B cell (primary cell): ENCODE data around the gene ACP7. TPM values are rescaled to one million over a fixed set of nuclear protein-coding genes. Genes with fewer than 3 reads are reported as not detected.

Source experiments
- ATAC-seq: fragments of 200-7000 bp; cut with Tn5 transposase; one replicate; pipeline ENCODE4 v1.10.0; 2021; ENCODE audit warnings: low read depth, mild to moderate bottlenecking, moderate number of reproducible peaks, moderate library complexity
- CTCF ChIA-PET: fragments of 350-600 bp; sonication (Branson Sonifier 250); formaldehyde crosslinking; loops from one replicate; lab custom pipeline; 2021; ENCODE audit warnings: antibody characterized with exemption, inconsistent platforms; lab: Charles Lee
- POLR2A ChIA-PET: fragments of 350-600 bp; sonication (Branson Sonifier 250); formaldehyde crosslinking; loops from one replicate; lab custom pipeline; 2021; ENCODE audit warnings: antibody characterized with exemption; lab: Charles Lee
- DNase-seq: peaks from one replicate; pipeline ENCODE4 v3.0.0; 2013
- H2AFZ ChIP-seq: 2 replicates; pipeline ENCODE4 v1.6.1; 2012; ENCODE audit warnings: mild to moderate bottlenecking, low read depth, low read length; ENCODE audit not compliant: insufficient read depth, poor library complexity, severe bottlenecking
- H3K27ac ChIP-seq, 2 donors: 1 replicate in 1 of 2; 2 replicates in 1 of 2; pipeline ENCODE4 v1.5.1; 2012 to 2013; ENCODE audit warnings: low read length in 2 of 2, mild to moderate bottlenecking in 2 of 2, moderate library complexity in 1 of 2
- H3K27me3 ChIP-seq, 4 experiments: fragments of 200-600 bp in 1 of 4; sonication (generic) in 1 of 4; replicated peaks in 1 of 4; 1 replicate in 2 of 4; 2 replicates in 2 of 4; pipeline versions ENCODE4 v1.6.1 to v1.7.0; 2013 to 2016; ENCODE audit warnings: low read length in 3 of 4, mild to moderate bottlenecking in 2 of 4, mixed read lengths in 1 of 4, moderate library complexity in 1 of 4; ENCODE audit not compliant: insufficient read depth in 4 of 4, control insufficient read depth in 3 of 4; ENCODE audit errors: control extremely low read depth in 1 of 4
- H3K36me3 ChIP-seq, 2 experiments: replicated peaks in 1 of 2; 1 replicate in 1 of 2; 2 replicates in 1 of 2; pipeline versions ENCODE4 v1.6.1 to v1.7.1; 2013; ENCODE audit warnings: low read length in 1 of 2; ENCODE audit not compliant: insufficient read depth in 2 of 2, control insufficient read depth in 1 of 2; ENCODE audit errors: control extremely low read depth in 1 of 2, extremely low read depth in 1 of 2
- H3K4me1 ChIP-seq, 2 donors: fragments of 200-600 bp in 1 of 2; sonication (generic) in 1 of 2; 1 replicate in 1 of 2; 2 replicates in 1 of 2; pipeline versions ENCODE4 v1.5.1 to v1.6.1; 2013 to 2017; ENCODE audit warnings: low read length in 2 of 2; ENCODE audit not compliant: control insufficient read depth in 2 of 2, insufficient read depth in 2 of 2
- H3K4me2 ChIP-seq: replicated peaks from 2 replicates; pipeline ENCODE3; 2012; ENCODE audit warnings: mild to moderate bottlenecking, low read depth, low read length; ENCODE audit not compliant: poor library complexity, severe bottlenecking
- H3K4me3 ChIP-seq, 5 experiments: fragments of 200-600 bp in 1 of 5; sonication (generic) in 1 of 5; 1 replicate in 3 of 5; 2 replicates in 2 of 5; pipeline versions ENCODE4 v1.5.1 to v1.7.0; 2011 to 2016; ENCODE audit warnings: low read length in 4 of 5, mild to moderate bottlenecking in 4 of 5, low read depth in 2 of 5, control low read depth in 1 of 5, moderate library complexity in 1 of 5; ENCODE audit not compliant: insufficient read depth in 1 of 5; ENCODE audit errors: control extremely low read depth in 1 of 5, extremely low read depth in 1 of 5
- H3K79me2 ChIP-seq: fragments of 200-600 bp; sonication (generic); one replicate; pipeline ENCODE4 v1.6.0; 2016; ENCODE audit warnings: low read length; ENCODE audit not compliant: control insufficient read depth, insufficient read depth
- H3K9ac ChIP-seq: fragments of 200-600 bp; sonication (generic); 2 replicates; pipeline ENCODE4 v1.6.1; 2017; ENCODE audit warnings: mild to moderate bottlenecking, low read length, moderate library complexity
- H3K9me3 ChIP-seq, 3 donors: one replicate each; pipeline versions ENCODE4 v1.6.1 to v1.7.1; 2013; ENCODE audit warnings: low read length in 2 of 3; ENCODE audit not compliant: control insufficient read depth in 2 of 3, insufficient read depth in 1 of 3; ENCODE audit errors: control extremely low read depth in 1 of 3
- H4K20me1 ChIP-seq: 2 replicates; pipeline ENCODE4 v1.6.0; 2012; ENCODE audit warnings: mild to moderate bottlenecking, low read length; ENCODE audit not compliant: insufficient read depth, control insufficient read depth, poor library complexity, severe bottlenecking
- H3K27ac Mint-ChIP-seq: one replicate; pipeline ENCODE4 v1.8.0; 2021; ENCODE audit warnings: mixed read lengths
- H3K27me3 Mint-ChIP-seq: one replicate; pipeline ENCODE4 v1.8.0; 2021; ENCODE audit warnings: mixed read lengths
- H3K4me1 Mint-ChIP-seq: one replicate; pipeline ENCODE4 v1.8.0; 2021; ENCODE audit warnings: mixed read lengths
- H3K4me3 Mint-ChIP-seq: one replicate; pipeline ENCODE4 v1.8.0; 2021; ENCODE audit warnings: mixed read lengths
- H3K9me3 Mint-ChIP-seq: one replicate; pipeline ENCODE4 v1.8.0; 2022; ENCODE audit warnings: mixed read lengths; ENCODE audit not compliant: insufficient read depth
- CTCF ChIP-seq: fragments of 200-600 bp; IDR thresholded peaks from one replicate; pipeline ENCODE4 v1.8.0; 2022; ENCODE audit warnings: antibody characterized with exemption, mild to moderate bottlenecking
- EZH2 ChIP-seq: IDR thresholded peaks from 2 replicates; pipeline ENCODE4 v1.6.1; 2012; ENCODE audit warnings: borderline replicate concordance, low read depth, mild to moderate bottlenecking, moderate library complexity, low read length; ENCODE audit not compliant: insufficient read depth, poor library complexity, severe bottlenecking
- WGBS: methylation state at CpG from one replicate; pipeline ENCODE4 v1.1.5; 2013; ENCODE audit warnings: missing lambda C conversion rate; ENCODE audit not compliant: insufficient coverage; 5-methylcytosine and 5-hydroxymethylcytosine counted together
- intact Hi-C: fragments of 100-400 bp; cut with micrococcal nuclease; formaldehyde crosslinking; loops from one replicate; pipeline ENCODE4 v1.10.0; 2022
- polyA plus RNA-seq: library from polyadenylated mRNA; depleted of rRNA; stranded (reverse); fragments of >200 nt; gene quantifications from 2 replicates; pipeline ENCODE4 v1.2.3, GENCODE V29; 2012
- total RNA-seq, 2 donors: library from RNA; stranded (reverse); fragments of 120-200 nt in 1 of 2; gene quantifications; 1 replicate in 1 of 2; 2 replicates in 1 of 2; pipeline versions ENCODE4 v1.2.3 to v1.2.4, GENCODE V29; 2013 to 2022

ACP7 gene
- total and polyA plus RNA-seq, 2 donors (not counting 1 experiment from before 2014, with no cell fraction given) = not detected

- Histone ChIP-seq H3K27me3 (peaks cover 0 to 7% (median 1%) of the 10 kb centered on the region in 4 experiments), H2AFZ (no peak overlapping the region), H3K9ac (no peak overlapping the region), H3K4me2 (no peak overlapping the region), H3K79me2 (no peaks in the 10 kb centered on the region), H3K4me3 (no peak overlapping the region), H3K4me1 (no peaks in the 10 kb centered on the region), H4K20me1 (no peaks in the 10 kb centered on the region), H3K27ac (no peak overlapping the region), H3K9me3 (no peaks in the 10 kb centered on the region), H3K36me3 (no peaks in the 10 kb centered on the region)
- no peaks in the 10 kb centered on the region for H3K9me3 Mint-ChIP-seq
- no peaks in the 10 kb centered on the region for H3K4me1 Mint-ChIP-seq
- peaks cover 19% of the 10 kb centered on the region for H3K27me3 Mint-ChIP-seq
- TF ChIP-seq CTCF (no peak), EZH2 (no peak)
- no peak overlapping the region for H3K4me3 Mint-ChIP-seq
- CTCF ChIA-PET = no interaction called here
- POLR2A ChIA-PET = no interaction called here
- no peak for DNase-seq
- 88% methylated on average over 4 of the region's 5 CpGs for WGBS
- H3K27ac Mint-ChIP-seq = no peak overlapping the region
- ATAC-seq = no peak
- intact Hi-C loops = no loop called here
These were observed 20.0 kb downstream of the ACP7 start for GRCh38 chr19:39104186-39104596.

GRCh38 chr19:39106194-39106593 lies 22.0 kb downstream of the ACP7 start:
- H2AFZ ChIP-seq = no peak overlapping the region
- Mint-ChIP-seq H3K4me1 (no peaks in the 10 kb centered on the region), H3K4me3 (no peak overlapping the region), H3K27ac (no peak overlapping the region), H3K27me3 (peaks cover 18% of the 10 kb centered on the region), H3K9me3 (no peaks in the 10 kb centered on the region)
- DNase-seq = no peak
- H3K36me3 ChIP-seq = no peaks in the 10 kb centered on the region
- no peak overlapping the region for H3K4me2 ChIP-seq
- H3K27ac ChIP-seq = no peak overlapping the region
- ChIA-PET POLR2A (no interaction called here), CTCF (no interaction called here)
- H3K4me1 ChIP-seq = no peaks in the 10 kb centered on the region
- no peaks in the 10 kb centered on the region for H3K79me2 ChIP-seq
- intact Hi-C loops = no loop called here
- peaks cover 0 to 8% (median 3%) of the 10 kb centered on the region in 4 experiments for H3K27me3 ChIP-seq
- H3K9me3 ChIP-seq = no peaks in the 10 kb centered on the region
- H3K9ac ChIP-seq = no peak overlapping the region
- H3K4me3 ChIP-seq = no peak overlapping the region
- 90% methylated on average over 6 of the region's 7 CpGs for WGBS
- TF ChIP-seq CTCF = no peak
- TF ChIP-seq EZH2 = no peak
- no peaks in the 10 kb centered on the region for H4K20me1 ChIP-seq
- no peak for ATAC-seq
